Mononuclear cell (primary cell): ENCODE data around the gene MUCL3. TPM values are rescaled to one million over a fixed set of nuclear protein-coding genes. Genes with fewer than 3 reads are reported as not detected.
"Not testable (repeated sequence)": the region's sequence is repeated elsewhere in the genome, so short reads cannot be mapped to it uniquely, and the experiment has no call there.

ENCODE experiments used
- H3K27me3 ChIP-seq: 2 replicates; pipeline ENCODE4 v1.6.0; 2011; ENCODE audit warnings: low read length, control low read depth; ENCODE audit not compliant: insufficient read depth
- H3K4me1 ChIP-seq: 2 replicates; pipeline ENCODE4 v1.5.1; 2011; ENCODE audit warnings: mild to moderate bottlenecking, low read length, control low read depth; ENCODE audit not compliant: insufficient read depth
- H3K4me3 ChIP-seq: 2 replicates; pipeline ENCODE4 v1.5.1; 2011; ENCODE audit warnings: mild to moderate bottlenecking, low read length, moderate library complexity
- H3K9me3 ChIP-seq: 2 replicates; pipeline ENCODE4 v1.5.1; 2011; ENCODE audit warnings: low read depth, mild to moderate bottlenecking, control low read depth, low read length
- total RNA-seq: library from RNA; depleted of rRNA; stranded (reverse); fragments of >200 nt; gene quantifications from one replicate; pipeline ENCODE4 v1.2.3, GENCODE V29; 2012

MUCL3 gene
- total RNA-seq, 1 donor: not detected

DNA sequence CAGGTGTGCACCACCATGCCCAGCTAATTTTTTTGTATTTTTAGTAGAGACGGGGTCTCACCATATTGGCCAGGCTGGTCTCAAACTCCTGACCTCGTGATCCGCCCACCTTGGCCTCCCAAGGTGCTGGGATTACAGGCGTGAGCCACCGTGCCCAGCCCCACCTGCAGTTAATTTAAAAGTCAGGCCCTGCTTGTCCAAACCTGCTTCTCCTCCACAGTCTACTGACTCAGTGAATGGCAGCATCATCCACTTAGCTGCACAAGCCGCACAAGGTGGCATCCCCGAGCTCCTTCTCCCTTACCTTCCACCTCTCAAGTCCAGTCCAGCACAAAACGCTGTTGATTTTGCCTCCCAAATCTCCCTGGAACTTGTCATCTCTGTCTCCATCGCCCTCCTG lies 38.6 kb upstream of the MUCL3 start:
- H3K9me3 ChIP-seq, H3K4me3 ChIP-seq, H3K27me3 ChIP-seq, H3K4me1 ChIP-seq: not testable (repeated sequence)

DNA sequence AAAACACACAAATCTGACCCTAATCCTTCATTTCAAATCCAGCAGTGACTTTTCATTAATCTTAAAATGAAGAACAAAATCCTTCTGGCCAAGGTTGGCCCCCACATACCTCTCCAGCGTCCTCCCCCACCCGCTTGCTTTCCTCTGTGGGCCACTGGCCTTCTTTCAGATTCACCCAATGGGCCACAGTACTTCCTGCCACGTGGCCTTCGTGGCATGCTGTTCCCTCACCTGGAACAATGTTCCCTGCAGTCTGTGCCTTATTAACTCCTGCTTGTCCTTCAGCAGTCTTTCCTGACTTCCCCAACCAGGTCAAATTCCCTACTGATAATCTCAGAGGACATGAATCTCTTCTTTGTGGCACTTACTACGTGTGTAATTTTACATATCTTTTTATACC lies 38.1 kb upstream of the MUCL3 start:
- Histone ChIP-seq H3K4me1 (peaks cover 6% of the 10 kb centered on the region), H3K27me3 (no peaks in the 10 kb centered on the region), H3K4me3 (no peak overlapping the region), H3K9me3 (no peaks in the 10 kb centered on the region)

GRCh38 chr6:30903236-30903635 lies 37.5 kb upstream of the MUCL3 start:
- Histone ChIP-seq H3K9me3 (no peaks in the 10 kb centered on the region), H3K27me3 (no peaks in the 10 kb centered on the region), H3K4me1 (peaks cover 6% of the 10 kb centered on the region), H3K4me3 (no peak overlapping the region)

DNA sequence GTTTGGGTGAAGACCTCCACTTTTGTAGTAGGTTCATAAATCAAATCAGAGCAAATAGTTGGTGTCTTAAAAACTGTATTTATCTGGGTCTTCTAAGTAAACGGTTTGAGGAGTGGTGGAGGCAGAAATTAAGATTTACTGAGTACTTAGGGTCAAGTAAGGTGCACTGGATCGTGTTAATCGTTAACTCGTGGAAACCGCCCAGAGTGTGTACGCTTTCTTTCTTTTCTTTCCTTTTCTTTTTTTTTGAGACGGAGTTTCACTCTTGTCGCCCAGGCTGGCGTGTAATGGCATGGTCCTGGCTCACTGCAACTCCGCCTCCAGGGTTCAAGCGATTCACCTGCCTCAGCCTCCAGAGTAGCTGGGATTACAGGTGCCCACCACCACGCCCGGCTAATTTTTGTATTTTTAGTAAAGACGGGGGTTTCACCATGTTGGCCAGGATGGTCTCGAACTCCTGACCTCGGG lies 33.4 kb upstream of the MUCL3 start:
- H3K4me1 ChIP-seq: peaks cover 15% of the 10 kb centered on the region
- peak overlapping the region; percentile 73 for H3K4me3 ChIP-seq
- not testable (repeated sequence) for H3K27me3 ChIP-seq, H3K9me3 ChIP-seq

DNA sequence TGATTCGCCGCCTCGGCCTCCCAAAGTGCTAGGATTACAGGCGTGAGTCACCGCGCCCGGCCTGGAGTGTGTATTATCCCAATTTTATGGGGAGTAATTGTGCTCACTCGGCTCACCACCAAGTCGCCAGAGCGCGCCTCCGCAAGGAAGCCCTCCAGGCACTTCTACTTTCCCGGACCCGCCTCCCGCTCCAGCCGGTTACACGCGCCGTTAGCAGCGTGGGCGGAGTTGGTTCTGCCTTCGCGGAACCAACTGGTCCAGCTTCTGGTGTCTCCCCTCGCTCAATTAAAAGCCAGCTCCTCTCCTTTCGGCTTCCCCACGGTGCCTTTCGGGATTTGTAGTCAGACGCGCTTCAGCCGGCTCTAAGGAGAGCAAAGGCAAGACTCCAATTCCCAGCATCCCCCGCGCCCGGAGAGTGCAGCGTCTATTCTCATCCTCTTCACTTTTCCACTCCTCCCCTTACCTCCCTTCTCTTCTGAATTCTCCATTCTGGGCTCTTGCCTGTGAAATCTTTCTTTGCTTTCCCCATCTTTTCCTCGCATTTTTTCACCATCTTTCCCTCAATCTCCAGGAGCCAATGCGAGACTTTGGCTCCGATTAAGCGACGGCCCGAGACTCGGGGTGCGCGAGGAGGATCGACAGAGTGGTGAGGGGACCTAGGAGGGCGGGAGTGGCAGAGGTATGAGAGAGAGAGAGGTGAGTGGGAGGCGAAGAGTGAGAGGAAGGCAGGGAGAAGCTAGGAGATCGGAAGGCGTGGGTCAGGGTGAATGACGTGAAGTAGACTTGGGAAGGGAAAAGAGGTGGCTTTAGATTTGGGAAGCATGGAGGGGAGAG lies 32.8 kb upstream of the MUCL3 start, which contains the start of gene GTF2H4:
GTF2H4 (plus strand) TSS at position 450 of the 834 bp plus-strand sequence.
- H3K4me3 ChIP-seq: peak within 1 kb of the TSS; percentile 73
- H3K9me3 ChIP-seq: no peaks in the 10 kb centered on the region
- peaks cover 15% of the 10 kb centered on the region for H3K4me1 ChIP-seq
- H3K27me3 ChIP-seq: no peaks in the 10 kb centered on the region

DNA sequence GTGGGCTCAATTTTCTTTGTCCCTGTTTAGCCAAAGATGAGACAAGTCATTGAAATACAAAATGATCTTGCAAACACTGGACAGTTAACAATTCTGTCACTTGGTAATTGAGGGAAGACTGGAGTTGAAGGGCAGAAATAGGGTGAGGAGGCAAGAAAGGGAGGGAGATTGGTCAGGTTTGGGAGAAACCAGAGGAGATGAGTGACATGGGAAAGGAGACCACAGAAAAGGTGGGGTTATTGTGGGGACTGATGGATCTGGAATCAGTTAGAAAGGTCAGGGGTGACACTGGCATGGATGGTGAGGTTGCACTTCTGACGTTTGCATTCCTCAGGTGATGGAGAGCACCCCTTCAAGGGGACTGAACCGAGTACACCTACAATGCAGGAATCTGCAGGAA lies 32.1 kb upstream of the MUCL3 start:
- H3K27me3 ChIP-seq: no peaks in the 10 kb centered on the region
- H3K4me1 ChIP-seq: peaks cover 17% of the 10 kb centered on the region
- H3K9me3 ChIP-seq: no peaks in the 10 kb centered on the region
- peak overlapping the region; percentile 73 for H3K4me3 ChIP-seq

DNA sequence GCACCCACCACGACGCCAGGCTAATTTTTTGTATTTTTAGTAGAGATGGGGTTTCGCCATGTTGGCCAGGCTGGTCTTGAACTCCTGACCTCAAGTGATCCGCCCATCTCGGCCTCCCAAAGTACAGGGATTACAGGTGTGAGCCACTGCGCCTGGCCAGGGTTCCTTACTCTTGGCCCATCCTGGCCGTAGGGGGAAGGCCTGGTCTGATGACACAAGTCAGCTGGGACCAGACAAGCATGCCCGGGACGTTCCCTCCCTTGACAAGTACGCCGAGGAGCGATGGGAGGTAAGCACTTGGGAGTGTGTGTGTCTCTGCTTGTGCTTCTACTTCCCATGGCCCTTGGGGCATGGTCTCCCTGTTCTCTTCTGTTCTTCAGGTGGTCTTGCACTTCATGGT lies 30.3 kb upstream of the MUCL3 start:
- H3K4me3 ChIP-seq, H3K27me3 ChIP-seq, H3K9me3 ChIP-seq: not testable (repeated sequence)
- peaks cover 29% of the 10 kb centered on the region for H3K4me1 ChIP-seq

- Histone ChIP-seq H3K4me3 (no peak overlapping the region), H3K27me3 (no peaks in the 10 kb centered on the region), H3K9me3 (no peaks in the 10 kb centered on the region), H3K4me1 (peaks cover 29% of the 10 kb centered on the region)
Observed at GRCh38 chr6:30912746-30913520, 27.8 kb upstream of the MUCL3 start.

DNA sequence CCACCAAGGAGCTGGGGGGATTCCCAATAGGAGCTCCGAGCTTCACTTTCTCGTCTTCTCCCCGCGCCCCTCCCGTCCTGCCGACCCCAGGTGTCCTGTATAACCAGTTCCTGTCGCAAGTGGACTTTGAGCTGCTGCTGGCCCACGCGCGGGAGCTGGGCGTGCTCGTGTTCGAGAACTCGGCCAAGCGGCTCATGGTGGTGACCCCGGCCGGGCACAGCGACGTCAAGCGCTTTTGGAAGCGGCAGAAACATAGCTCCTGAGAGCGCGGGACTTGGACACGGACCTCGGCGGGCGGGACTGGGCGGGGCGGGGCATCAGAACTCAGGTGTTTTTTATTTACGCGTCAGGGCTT lies 27.1 kb upstream of the MUCL3 start:
- Histone ChIP-seq H3K4me3 (peak overlapping the region; percentile 66), H3K27me3 (no peaks in the 10 kb centered on the region), H3K4me1 (peaks cover 25% of the 10 kb centered on the region), H3K9me3 (no peaks in the 10 kb centered on the region)

DNA sequence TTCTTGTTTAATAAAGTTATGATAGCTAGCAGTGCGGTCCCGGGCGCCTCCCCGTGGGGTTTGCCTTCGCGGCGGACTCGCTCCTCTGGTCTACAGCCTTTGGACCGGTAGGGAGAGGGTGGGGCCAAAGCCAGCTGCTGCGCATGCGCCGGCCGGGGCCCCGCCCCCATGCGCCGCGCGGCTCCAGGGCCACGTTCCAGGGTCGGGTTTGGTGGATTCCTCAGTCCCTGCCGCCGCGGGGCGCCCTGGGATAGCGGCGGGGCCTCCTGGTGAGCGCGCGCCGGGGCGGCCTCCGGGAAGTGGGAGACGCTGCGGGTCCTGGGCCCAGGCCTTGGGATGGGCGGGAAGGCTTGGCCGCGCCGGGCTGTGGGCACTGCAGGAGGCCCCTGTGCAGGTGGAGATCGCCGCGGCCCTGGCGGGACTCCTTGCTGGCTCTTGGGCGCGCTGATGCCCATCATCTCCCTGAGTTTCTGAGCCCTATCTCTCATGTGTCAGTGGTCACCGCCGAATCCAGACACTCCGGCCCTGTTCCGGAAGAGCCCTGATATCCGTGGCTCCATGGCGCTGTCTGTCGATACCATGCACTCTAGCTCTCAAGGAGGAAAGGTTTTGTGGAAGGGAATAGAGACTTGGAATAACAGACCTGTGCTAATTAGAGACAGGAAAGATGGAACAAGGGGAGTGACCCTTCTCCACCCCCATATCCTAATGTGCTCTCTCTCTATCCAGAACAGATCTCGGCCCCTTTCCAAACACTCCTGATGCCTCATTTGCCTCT lies 26.5 kb upstream of the MUCL3 start, which contains the start of gene VARS2:
VARS2 (plus strand) TSS at position 163 of the 778 bp plus-strand sequence; CDS start at position 762, 599 bp downstream.
- Histone ChIP-seq H3K27me3 (no peaks in the 10 kb centered on the region), H3K4me1 (peaks cover 20% of the 10 kb centered on the region), H3K4me3 (peak within 1 kb of the TSS; percentile 66), H3K9me3 (no peaks in the 10 kb centered on the region)

DNA sequence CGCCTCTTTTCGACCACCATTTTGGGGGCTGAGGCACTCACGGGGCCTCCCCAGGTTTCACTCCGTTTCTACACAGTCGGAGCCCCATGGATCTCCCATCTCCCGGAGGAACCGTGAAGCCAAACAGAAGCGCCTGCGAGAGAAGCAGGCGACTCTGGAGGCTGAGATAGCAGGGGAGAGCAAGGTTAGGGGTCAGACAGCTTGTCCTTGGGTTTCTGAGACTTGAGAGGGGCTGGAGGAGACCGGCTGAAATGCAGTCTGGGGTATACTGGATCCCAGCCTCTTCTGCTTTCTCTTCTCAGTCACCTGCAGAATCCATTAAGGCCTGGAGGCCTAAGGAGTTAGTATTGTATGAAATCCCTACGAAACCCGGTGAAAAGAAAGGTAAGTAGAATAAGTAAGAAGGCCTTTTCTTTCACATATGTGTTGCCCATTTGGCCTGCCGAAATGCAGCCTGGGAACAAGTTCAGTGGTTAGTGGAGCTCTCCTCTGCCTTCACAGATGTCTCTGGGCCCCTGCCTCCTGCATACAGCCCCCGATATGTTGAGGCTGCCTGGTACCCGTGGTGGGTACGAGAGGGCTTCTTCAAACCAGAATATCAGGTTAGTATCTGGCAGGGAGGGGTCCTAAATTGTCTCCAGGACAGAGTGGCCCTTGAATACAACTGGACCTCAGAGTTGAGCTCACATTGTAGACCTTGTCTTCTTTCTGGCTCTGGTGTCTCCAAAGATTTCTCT lies 25.8 kb upstream of the MUCL3 start:
- Histone ChIP-seq H3K9me3 (no peaks in the 10 kb centered on the region), H3K4me1 (peaks cover 20% of the 10 kb centered on the region), H3K4me3 (peak overlapping the region; percentile 66), H3K27me3 (no peaks in the 10 kb centered on the region)

DNA sequence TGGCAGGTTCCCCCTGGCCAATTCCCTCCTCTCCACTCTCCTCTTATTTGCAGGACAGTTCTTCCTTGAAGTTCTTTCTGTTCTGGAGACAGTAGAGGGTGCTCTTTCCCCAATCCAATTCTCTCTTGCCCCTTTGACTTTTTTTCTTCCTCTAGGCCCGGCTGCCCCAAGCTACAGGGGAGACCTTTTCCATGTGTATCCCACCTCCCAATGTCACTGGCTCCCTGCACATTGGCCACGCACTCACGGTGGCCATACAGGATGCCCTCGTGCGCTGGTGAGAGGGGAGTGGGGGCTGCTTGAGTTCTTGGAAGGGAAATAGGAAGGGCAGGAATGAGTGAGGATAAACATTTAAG lies 25.2 kb upstream of the MUCL3 start:
- H3K9me3 ChIP-seq: no peaks in the 10 kb centered on the region
- H3K27me3 ChIP-seq: no peaks in the 10 kb centered on the region
- peaks cover 20% of the 10 kb centered on the region for H3K4me1 ChIP-seq
- H3K4me3 ChIP-seq: no peak overlapping the region

DNA sequence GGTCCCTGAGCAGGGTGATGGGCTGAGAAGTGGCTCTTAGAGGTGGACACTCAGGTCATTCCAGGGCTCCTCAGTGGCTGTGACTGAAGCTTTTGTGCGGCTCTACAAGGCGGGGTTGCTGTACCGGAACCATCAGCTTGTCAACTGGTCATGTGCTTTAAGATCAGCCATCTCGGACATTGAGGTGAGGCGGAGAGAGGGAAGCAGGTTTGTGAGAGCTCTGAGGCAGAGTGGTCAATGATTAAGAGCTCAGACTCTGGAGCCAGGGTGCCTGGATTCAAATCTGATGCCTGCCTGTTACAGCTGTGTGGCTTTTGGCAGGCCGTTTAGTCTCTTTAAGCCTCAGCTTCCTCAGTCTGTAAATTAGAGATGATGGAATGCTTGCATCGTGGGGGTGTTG lies 23.7 kb upstream of the MUCL3 start:
- H3K9me3 ChIP-seq: no peaks in the 10 kb centered on the region
- no peaks in the 10 kb centered on the region for H3K27me3 ChIP-seq
- peaks cover 20% of the 10 kb centered on the region for H3K4me1 ChIP-seq
- no peak overlapping the region for H3K4me3 ChIP-seq

DNA sequence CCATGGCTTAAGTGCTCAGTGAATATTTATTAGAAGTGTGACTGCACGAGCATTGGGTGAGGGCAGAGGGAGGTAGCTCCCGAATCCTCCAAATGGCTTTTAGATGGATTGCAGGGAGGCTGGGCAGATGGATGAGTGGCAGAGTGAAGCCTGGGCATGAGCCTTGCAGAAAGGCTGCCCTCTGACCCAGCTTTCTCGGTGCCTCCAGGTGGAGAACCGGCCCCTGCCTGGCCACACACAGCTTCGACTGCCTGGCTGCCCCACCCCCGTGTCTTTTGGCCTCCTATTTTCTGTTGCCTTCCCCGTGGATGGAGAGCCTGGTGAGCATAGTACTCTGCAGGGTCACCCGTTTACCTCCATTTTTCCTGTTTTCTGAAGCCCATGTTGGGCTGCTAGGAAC lies 23.3 kb upstream of the MUCL3 start:
- Histone ChIP-seq H3K4me1 (peaks cover 20% of the 10 kb centered on the region), H3K9me3 (no peaks in the 10 kb centered on the region), H3K27me3 (no peaks in the 10 kb centered on the region), H3K4me3 (no peak overlapping the region)
